Bronchial epithelial cell (primary cell): Measurements from ENCODE around the gene PSMB7. TPM values are rescaled to one million over a fixed set of nuclear protein-coding genes. Genes with fewer than 3 reads are reported as not detected.

ENCODE experiments used
- DNase-seq: peaks from one replicate; pipeline ENCODE4 v3.0.0-alpha.2; 2010; ENCODE audit warnings: low read depth
- FAIRE-seq: peaks from 2 replicates; lab custom pipeline; 2011; peaks lifted over from hg19 to GRCh38; lab: Jason Lieb, UNC
- H3K27me3 ChIP-seq: 2 replicates; pipeline ENCODE4 v1.5.1; 2011; ENCODE audit warnings: low read length; ENCODE audit not compliant: control insufficient read depth, insufficient read depth
- H3K36me3 ChIP-seq: 2 replicates; pipeline ENCODE4 v1.5.1; 2011; ENCODE audit warnings: low read length; ENCODE audit not compliant: control insufficient read depth, insufficient read depth
- H3K4me3 ChIP-seq: 2 replicates; pipeline ENCODE4 v1.5.1; 2011; ENCODE audit warnings: mild to moderate bottlenecking, low read depth, low read length, control low read depth
- total RNA-seq: library from RNA; depleted of rRNA; stranded (reverse); fragments of >200 nt; gene quantifications from 2 replicates; pipeline ENCODE4 v1.2.1, GENCODE V29; 2014
- TF ChIP-seq, protein P1 (sequence below): IDR thresholded peaks from 2 replicates; pipeline ENCODE4 v1.5.1; 2011; ENCODE audit warnings: mild to moderate bottlenecking, moderate library complexity, low read length, control low read depth, inconsistent platforms; ENCODE audit not compliant: insufficient read depth, severe bottlenecking

The PSMB7 gene
- total RNA-seq, 1 donor from 2014 or later: 335 TPM

GRCh38 chr9:124361128-124361527, 54.1 kb downstream of the PSMB7 start:
- TF ChIP-seq, protein P1, sequence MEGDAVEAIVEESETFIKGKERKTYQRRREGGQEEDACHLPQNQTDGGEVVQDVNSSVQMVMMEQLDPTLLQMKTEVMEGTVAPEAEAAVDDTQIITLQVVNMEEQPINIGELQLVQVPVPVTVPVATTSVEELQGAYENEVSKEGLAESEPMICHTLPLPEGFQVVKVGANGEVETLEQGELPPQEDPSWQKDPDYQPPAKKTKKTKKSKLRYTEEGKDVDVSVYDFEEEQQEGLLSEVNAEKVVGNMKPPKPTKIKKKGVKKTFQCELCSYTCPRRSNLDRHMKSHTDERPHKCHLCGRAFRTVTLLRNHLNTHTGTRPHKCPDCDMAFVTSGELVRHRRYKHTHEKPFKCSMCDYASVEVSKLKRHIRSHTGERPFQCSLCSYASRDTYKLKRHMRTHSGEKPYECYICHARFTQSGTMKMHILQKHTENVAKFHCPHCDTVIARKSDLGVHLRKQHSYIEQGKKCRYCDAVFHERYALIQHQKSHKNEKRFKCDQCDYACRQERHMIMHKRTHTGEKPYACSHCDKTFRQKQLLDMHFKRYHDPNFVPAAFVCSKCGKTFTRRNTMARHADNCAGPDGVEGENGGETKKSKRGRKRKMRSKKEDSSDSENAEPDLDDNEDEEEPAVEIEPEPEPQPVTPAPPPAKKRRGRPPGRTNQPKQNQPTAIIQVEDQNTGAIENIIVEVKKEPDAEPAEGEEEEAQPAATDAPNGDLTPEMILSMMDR: no peak
- FAIRE-seq: no peak
- Histone ChIP-seq H3K36me3 (peaks cover 7% of the 10 kb centered on the region), H3K4me3 (no peak overlapping the region), H3K27me3 (no peaks in the 10 kb centered on the region)
- DNase-seq: no peak

DNA sequence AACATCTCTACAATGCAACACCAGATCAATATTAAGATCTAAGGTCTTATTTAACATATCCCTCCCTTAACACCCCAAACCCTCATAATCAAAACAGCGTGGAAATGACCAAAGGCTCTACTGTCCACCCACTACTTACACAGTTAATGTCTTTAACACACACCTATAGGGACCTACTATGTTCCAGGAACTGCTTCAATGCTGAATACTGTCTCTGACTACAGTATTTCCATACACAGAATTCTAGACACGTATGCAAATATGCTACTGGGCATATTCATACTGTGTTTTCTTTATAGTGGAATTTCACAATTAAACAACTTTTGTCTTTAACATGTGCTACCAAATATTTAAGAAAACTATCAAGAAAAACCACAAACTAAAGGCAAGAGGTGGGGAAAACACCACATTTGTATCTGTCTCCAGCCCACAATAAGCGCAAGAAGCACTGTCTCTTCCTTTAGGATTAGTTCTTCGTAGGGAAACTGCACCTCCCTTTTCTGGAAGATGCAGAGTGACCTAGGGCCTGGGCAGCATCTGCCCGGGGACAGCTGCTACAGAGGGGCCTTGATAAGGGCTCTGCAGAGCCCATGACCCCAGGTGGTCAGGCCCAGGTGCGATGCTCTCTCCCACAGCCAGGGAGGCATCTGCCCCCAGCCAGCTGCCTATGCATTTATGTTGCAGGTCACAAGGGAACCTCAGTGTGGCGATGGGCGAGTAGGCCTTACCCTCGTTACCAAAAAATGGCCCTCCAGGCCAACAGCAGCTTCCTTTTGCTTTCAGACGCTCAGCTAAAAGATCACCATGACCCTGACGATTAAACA, 55.2 kb downstream of the PSMB7 start:
- FAIRE-seq: no peak

DNA sequence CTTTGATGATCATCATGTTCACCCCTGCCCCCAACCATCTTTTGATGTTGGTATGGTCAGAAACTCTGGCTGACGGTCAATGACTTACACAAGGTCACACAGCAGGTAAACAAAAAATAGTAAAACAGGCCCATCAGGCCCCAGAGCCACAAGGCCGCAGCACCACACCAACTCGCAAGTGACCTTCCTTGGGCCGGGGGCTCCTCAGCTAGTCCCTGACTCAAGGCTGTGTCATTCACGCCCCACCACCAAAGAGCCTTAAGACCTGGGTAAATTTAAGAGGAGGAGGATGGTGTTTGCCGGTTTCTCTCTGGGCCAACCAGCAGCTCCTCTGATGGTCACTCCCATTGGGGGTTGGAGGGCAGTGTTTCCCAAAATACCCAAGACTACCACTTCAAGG, 55.8 kb downstream of the PSMB7 start:
- Histone ChIP-seq H3K27me3 (no peaks in the 10 kb centered on the region), H3K4me3 (no peak overlapping the region), H3K36me3 (peaks cover 15% of the 10 kb centered on the region)
- no peak for FAIRE-seq
- no peak for DNase-seq
- TF ChIP-seq, protein P1: no peak

More for the DNA sequence above, 55.2 kb downstream of the PSMB7 start:
- no peak for DNase-seq
- H3K36me3 ChIP-seq: peaks cover 15% of the 10 kb centered on the region
- TF ChIP-seq, protein P1: no peak
- no peaks in the 10 kb centered on the region for H3K27me3 ChIP-seq
- no peak overlapping the region for H3K4me3 ChIP-seq

GRCh38 chr9:124358631-124359030, 56.6 kb downstream of the PSMB7 start:
- H3K4me3 ChIP-seq: no peak overlapping the region
- no peak for DNase-seq
- H3K36me3 ChIP-seq: peaks cover 18% of the 10 kb centered on the region
- TF ChIP-seq, protein P1: no peak
- FAIRE-seq: no peak
- no peaks in the 10 kb centered on the region for H3K27me3 ChIP-seq

DNA sequence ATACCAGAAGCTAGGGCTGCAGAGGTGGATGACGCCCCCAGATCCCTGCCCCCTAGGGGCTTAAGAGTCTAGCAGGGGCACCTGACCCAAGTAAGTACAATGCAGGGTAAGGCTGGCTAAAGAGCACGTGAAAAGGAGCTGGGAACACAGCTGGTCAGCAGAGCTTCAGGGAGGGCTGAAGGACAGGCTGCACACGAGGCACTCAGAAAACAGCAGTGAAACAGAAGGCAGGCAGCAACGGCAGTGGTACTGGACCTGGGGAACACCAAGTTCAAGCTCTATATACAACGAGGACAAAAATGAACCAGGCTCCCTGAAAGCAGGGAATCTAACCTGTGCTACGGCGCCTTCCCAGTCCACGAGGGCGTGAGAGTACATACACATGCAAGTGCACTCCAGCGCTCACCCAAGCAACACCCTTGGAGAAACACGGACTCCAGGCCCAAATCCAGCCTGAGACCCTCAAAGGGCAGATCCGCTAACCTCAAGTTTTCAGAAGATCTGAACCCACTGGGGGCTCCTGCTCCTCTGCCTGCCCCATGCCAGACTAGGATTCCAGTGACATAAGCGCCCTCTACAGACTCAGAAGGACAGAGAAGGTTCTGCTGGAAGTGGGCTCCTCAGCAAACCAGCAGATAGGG, 57.4 kb downstream of the PSMB7 start:
- Histone ChIP-seq H3K36me3 (peaks cover 26% of the 10 kb centered on the region), H3K4me3 (no peak overlapping the region), H3K27me3 (no peaks in the 10 kb centered on the region)
- FAIRE-seq: no peak
- TF ChIP-seq, protein P1: peak; percentile 5
- DNase-seq: no peak
